Measurements from ENCODE around the gene KIF26A. TPM values are rescaled to one million over a fixed set of nuclear protein-coding genes. Genes with fewer than 3 reads are reported as not detected.

The KIF26A gene
- total RNA-seq, 6 donors from 2014 or later = 1.8 to 7.3 (median 3.5) TPM

GRCh38 chr14:104228221-104228620 lies 89.8 kb downstream of the KIF26A start:
- Histone ChIP-seq H3K27me3 (no peaks in the 10 kb centered on the region), H3K27ac (no peak overlapping the region), H3K9me3 (peaks cover 0 to 9% (median 7%) of the 10 kb centered on the region in 4 donors), H3K36me3 (no peaks in the 10 kb centered on the region), H3K4me3 (no peak overlapping the region), H3K4me1 (peaks cover 0 to 19% (median 12%) of the 10 kb centered on the region in 4 donors)
- ATAC-seq (ENCODE audit: low FRiP score in 2 of 2) = no peak
- 76 to 80% methylated on average over 4 to 7 of the region's 7 CpGs for WGBS, 2 donors
- peak in 1 of 2 donors; percentile 16 for DNase-seq
- no peak for TF ChIP-seq CTCF (IDR thresholded peaks at IDR 0.05)
- no peak for TF ChIP-seq POLR2A (IDR thresholded peaks at IDR 0.05)
- no peak for TF ChIP-seq EP300 (IDR thresholded peaks at IDR 0.05)
- no peak for TF ChIP-seq POLR2AphosphoS5 (IDR thresholded peaks at IDR 0.05)

GRCh38 chr14:104228716-104229533 lies 90.5 kb downstream of the KIF26A start:
- ATAC-seq (ENCODE audit: low FRiP score in 2 of 2) = no peak
- 92 to 95% methylated on average over 7 to 16 of the region's 17 CpGs for WGBS, 2 donors
- H3K4me1 ChIP-seq = peaks cover 0 to 12% (median 8%) of the 10 kb centered on the region in 4 donors
- no peaks in the 10 kb centered on the region for H3K36me3 ChIP-seq
- DNase-seq = peak in 1 of 2 donors; percentile 61
- peaks cover 0 to 14% (median 12%) of the 10 kb centered on the region in 4 donors for H3K9me3 ChIP-seq
- H3K4me3 ChIP-seq = no peak overlapping the region
- H3K27ac ChIP-seq = no peak overlapping the region
- TF ChIP-seq EP300 (IDR thresholded peaks at IDR 0.05) (no peak), POLR2AphosphoS5 (IDR thresholded peaks at IDR 0.05) (no peak), POLR2A (IDR thresholded peaks at IDR 0.05) (no peak), CTCF (IDR thresholded peaks at IDR 0.05) (no peak)
- H3K27me3 ChIP-seq = no peaks in the 10 kb centered on the region

- no peaks in the 10 kb centered on the region for H3K27me3 ChIP-seq
- H3K27ac ChIP-seq = no peak overlapping the region
- ATAC-seq (ENCODE audit: low FRiP score in 2 of 2) (no peak), DNase-seq (no peak)
- peaks cover 0 to 9% (median 6%) of the 10 kb centered on the region in 4 donors for H3K4me1 ChIP-seq
- H3K9me3 ChIP-seq = peaks cover 6 to 21% (median 19%) of the 10 kb centered on the region in 4 donors
- H3K36me3 ChIP-seq = no peaks in the 10 kb centered on the region
- no peak for TF ChIP-seq POLR2A (IDR thresholded peaks at IDR 0.05)
- TF ChIP-seq CTCF (IDR thresholded peaks at IDR 0.05) = no peak
- H3K4me3 ChIP-seq = no peak overlapping the region
- 89 to 92% methylated on average over 17 to 20 of the region's 23 CpGs for WGBS, 2 donors
Observed at GRCh38 chr14:104229534-104230055, 91.2 kb downstream of the KIF26A start.

GRCh38 chr14:104230119-104230815 lies 91.9 kb downstream of the KIF26A start:
- DNase-seq = no peak
- Histone ChIP-seq H3K4me1 (peaks cover 0 to 9% (median 4%) of the 10 kb centered on the region in 4 donors), H3K27me3 (no peaks in the 10 kb centered on the region), H3K27ac (no peak overlapping the region), H3K4me3 (no peak overlapping the region), H3K9me3 (peaks cover 7 to 21% (median 19%) of the 10 kb centered on the region in 4 donors), H3K36me3 (no peaks in the 10 kb centered on the region)
- ATAC-seq (ENCODE audit: low FRiP score in 2 of 2) = no peak
- WGBS, 2 donors = 84 to 86% methylated on average over 19 of the region's 19 CpGs
- TF ChIP-seq CTCF (IDR thresholded peaks at IDR 0.05) = no peak
- TF ChIP-seq POLR2AphosphoS5 (IDR thresholded peaks at IDR 0.05) = no peak
- no peak for TF ChIP-seq POLR2A (IDR thresholded peaks at IDR 0.05)
- TF ChIP-seq EP300 (IDR thresholded peaks at IDR 0.05) = no peak

Small RNAs within 50 kb of the gene (small RNA-seq; reads per million reads assigned to genes)
- 176 to 326 (median 200) reads per million in 4 donors for gene MIR203A

Other genes starting within 250 kb of the KIF26A start
- 1 to 10 TPM; 3.1 to 7.9 (median 5.1) TPM for gene TDRD9, start 210.1 kb upstream of the KIF26A start, total RNA-seq
- gene RD3L, start 196.1 kb upstream of the KIF26A start, total RNA-seq = not detected
- gene ASPG, start 52.9 kb upstream of the KIF26A start, total RNA-seq = 10 to 100 TPM in 3 of 6 donors, 1 to 10 TPM in 2, not detected in 1; 5.2 to 14.7 (median 12.5) TPM